ENCODE results near the gene PADI1. TPM values are rescaled to one million over a fixed set of nuclear protein-coding genes. Genes with fewer than 3 reads are reported as not detected.

PADI1 gene
- total RNA-seq, 4 donors from 2014 or later: 0.14 TPM; not detected in 3

GRCh38 chr1:17258758-17259130, 53.8 kb downstream of the PADI1 start:
- no peak for DNase-seq

GRCh38 chr1:17259233-17259873, 54.4 kb downstream of the PADI1 start:
- TF ChIP-seq POLR2A (IDR thresholded peaks at IDR 0.05): no peak
- TF ChIP-seq CTCF (IDR thresholded peaks at IDR 0.05): no peak
- no peak for DNase-seq
- Histone ChIP-seq H3K27me3 (no peaks in the 10 kb centered on the region), H3K36me3 (no peaks in the 10 kb centered on the region), H3K4me1 (no peaks in the 10 kb centered on the region), H3K4me3 (no peak overlapping the region), H3K27ac (no peak overlapping the region), H3K9me3 (no peaks in the 10 kb centered on the region)
- intact Hi-C loops (cut with DNase I; ENCODE audit: low total_unique reads): no loop called here

More at GRCh38 chr1:17258758-17259130, 53.8 kb downstream of the PADI1 start:
- Histone ChIP-seq H3K9me3 (no peaks in the 10 kb centered on the region), H3K36me3 (no peaks in the 10 kb centered on the region), H3K4me1 (no peaks in the 10 kb centered on the region), H3K27ac (no peak overlapping the region), H3K4me3 (no peak overlapping the region), H3K27me3 (no peaks in the 10 kb centered on the region)
- TF ChIP-seq POLR2A (IDR thresholded peaks at IDR 0.05): no peak
- intact Hi-C loops (cut with DNase I; ENCODE audit: low total_unique reads): no loop called here

GRCh38 chr1:17260264-17260663, 55.3 kb downstream of the PADI1 start:
- Histone ChIP-seq H3K9me3 (no peaks in the 10 kb centered on the region), H3K4me1 (no peaks in the 10 kb centered on the region), H3K36me3 (no peaks in the 10 kb centered on the region), H3K4me3 (no peak overlapping the region), H3K27me3 (no peaks in the 10 kb centered on the region), H3K27ac (no peak overlapping the region)
- TF ChIP-seq CTCF (IDR thresholded peaks at IDR 0.05) (no peak), POLR2A (IDR thresholded peaks at IDR 0.05) (no peak)
- intact Hi-C loops (cut with DNase I; ENCODE audit: low total_unique reads): no loop called here
- no peak for DNase-seq

GRCh38 chr1:17260738-17261137, 55.8 kb downstream of the PADI1 start:
- H3K9me3 ChIP-seq: no peaks in the 10 kb centered on the region
- H3K36me3 ChIP-seq: no peaks in the 10 kb centered on the region
- TF ChIP-seq POLR2A (IDR thresholded peaks at IDR 0.05) (no peak), CTCF (IDR thresholded peaks at IDR 0.05) (no peak)
- H3K27me3 ChIP-seq: no peaks in the 10 kb centered on the region
- no peak for DNase-seq
- H3K4me1 ChIP-seq: no peaks in the 10 kb centered on the region
- no peak overlapping the region for H3K27ac ChIP-seq
- intact Hi-C loops (cut with DNase I; ENCODE audit: low total_unique reads): no loop called here
- no peak overlapping the region for H3K4me3 ChIP-seq

GRCh38 chr1:17263936-17264335, 59.0 kb downstream of the PADI1 start:
- Histone ChIP-seq H3K27me3 (no peaks in the 10 kb centered on the region), H3K36me3 (no peaks in the 10 kb centered on the region), H3K9me3 (no peaks in the 10 kb centered on the region), H3K4me1 (no peaks in the 10 kb centered on the region), H3K4me3 (no peak overlapping the region), H3K27ac (no peak overlapping the region)
- intact Hi-C loops (cut with DNase I; ENCODE audit: low total_unique reads): no loop called here
- no peak for DNase-seq
- TF ChIP-seq CTCF (IDR thresholded peaks at IDR 0.05) (no peak), POLR2A (IDR thresholded peaks at IDR 0.05) (no peak)

- no peak for TF ChIP-seq POLR2A (IDR thresholded peaks at IDR 0.05)
- TF ChIP-seq CTCF (IDR thresholded peaks at IDR 0.05): no peak
- intact Hi-C loops (cut with DNase I; ENCODE audit: low total_unique reads): no loop called here
These were observed 59.5 kb downstream of the PADI1 start for GRCh38 chr1:17264470-17264869.

More at GRCh38 chr1:17264470-17264869, 59.5 kb downstream of the PADI1 start:
- DNase-seq: no peak
- H3K27me3 ChIP-seq: no peaks in the 10 kb centered on the region
- H3K4me3 ChIP-seq: no peak overlapping the region
- no peaks in the 10 kb centered on the region for H3K36me3 ChIP-seq
- no peaks in the 10 kb centered on the region for H3K9me3 ChIP-seq
- no peak overlapping the region for H3K27ac ChIP-seq
- H3K4me1 ChIP-seq: no peaks in the 10 kb centered on the region
